ENCODE results near the gene RTN4RL2. TPM values are rescaled to one million over a fixed set of nuclear protein-coding genes. Genes with fewer than 3 reads are reported as not detected.

The RTN4RL2 gene
- total RNA-seq, 1 donor from 2014 or later: 4.8 TPM

DNA sequence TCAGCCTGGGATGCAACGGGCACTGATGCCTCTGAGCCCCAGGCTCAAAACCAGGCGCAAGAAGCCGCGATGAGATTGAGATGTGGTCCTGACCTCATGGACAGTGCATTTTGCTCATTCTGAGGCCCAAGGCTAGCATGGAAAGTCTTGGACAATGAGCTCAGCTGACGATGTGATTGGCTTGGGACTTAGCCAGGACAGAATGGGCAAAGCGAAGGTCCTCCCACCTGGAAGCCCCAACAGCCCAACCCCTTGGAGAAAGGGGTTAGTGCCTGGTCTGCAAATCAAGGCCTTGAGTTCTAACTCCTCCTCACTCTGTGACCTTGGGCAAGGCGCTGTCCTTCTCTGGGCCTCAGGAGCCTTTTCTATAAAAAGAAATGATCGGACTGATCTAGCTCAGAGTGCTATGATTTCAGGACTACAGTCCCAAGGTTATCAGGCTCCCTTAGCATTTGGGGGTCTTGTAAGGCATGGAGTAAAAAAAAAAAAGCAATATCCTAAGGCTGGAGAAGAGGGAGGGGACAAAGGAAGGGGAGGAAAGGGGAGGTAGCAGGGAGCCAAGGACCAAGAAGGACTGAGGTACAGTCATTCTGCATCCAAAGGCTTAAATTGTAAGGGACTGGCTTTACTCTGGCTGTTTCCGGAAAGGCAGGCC is 36.1 kb upstream of the RTN4RL2 start:
- TF ChIP-seq CTCF (IDR thresholded peaks at IDR 0.05): no peak
- no peak for DNase-seq
- Histone ChIP-seq H3K27ac (peak overlapping the region; percentile 65), H3K4me1 (peaks cover 54% of the 10 kb centered on the region), H3K27me3 (ENCODE audit: low read depth) (no peaks in the 10 kb centered on the region), H3K4me3 (peak overlapping the region; percentile 64), H3K36me3 (peaks cover 56% of the 10 kb centered on the region), H3K9me3 (no peaks in the 10 kb centered on the region)
- intact Hi-C loops (cut with DNase I): no loop called here
- ATAC-seq: no peak

GRCh38 chr11:57424792-57425564 is 35.4 kb upstream of the RTN4RL2 start:
- Histone ChIP-seq H3K4me3 (peak overlapping the region; percentile 64), H3K9me3 (no peaks in the 10 kb centered on the region), H3K27me3 (ENCODE audit: low read depth) (no peaks in the 10 kb centered on the region), H3K27ac (peak overlapping the region; percentile 96), H3K4me1 (peaks cover 54% of the 10 kb centered on the region), H3K36me3 (peaks cover 49% of the 10 kb centered on the region)
- DNase-seq (peak; percentile 76), ATAC-seq (peak; percentile 54 to 67)
- no peak for TF ChIP-seq CTCF (IDR thresholded peaks at IDR 0.05)
- intact Hi-C loops (cut with DNase I): no loop called here

- no peak for TF ChIP-seq CTCF (IDR thresholded peaks at IDR 0.05)
- peak; percentile 82 for DNase-seq
- peak; percentile 70 to 74 for ATAC-seq
Observed at GRCh38 chr11:57425565-57426438, 34.5 kb upstream of the RTN4RL2 start.

GRCh38 chr11:57426439-57426928 is 33.8 kb upstream of the RTN4RL2 start:
- Histone ChIP-seq H3K4me1 (peaks cover 61% of the 10 kb centered on the region), H3K27me3 (ENCODE audit: low read depth) (no peaks in the 10 kb centered on the region), H3K4me3 (peak overlapping the region; percentile 64), H3K9me3 (no peaks in the 10 kb centered on the region), H3K36me3 (peaks cover 34% of the 10 kb centered on the region), H3K27ac (peak overlapping the region; percentile 96)
- DNase-seq: no peak
- no peak for TF ChIP-seq CTCF (IDR thresholded peaks at IDR 0.05)
- ATAC-seq: peak; percentile 9 to 45
- intact Hi-C loops (cut with DNase I): no loop called here

More at GRCh38 chr11:57425565-57426438, 34.5 kb upstream of the RTN4RL2 start:
- H3K27ac ChIP-seq: peak overlapping the region; percentile 96
- H3K4me3 ChIP-seq: peak overlapping the region; percentile 64
- peaks cover 41% of the 10 kb centered on the region for H3K36me3 ChIP-seq
- peaks cover 54% of the 10 kb centered on the region for H3K4me1 ChIP-seq
- no peaks in the 10 kb centered on the region for H3K9me3 ChIP-seq
- H3K27me3 ChIP-seq (ENCODE audit: low read depth): no peaks in the 10 kb centered on the region
- intact Hi-C loops (cut with DNase I): no loop called here
